Hematopoietic multipotent progenitor cell (in vitro differentiated cells): ENCODE data around the gene DDX31. TPM values are rescaled to one million over a fixed set of nuclear protein-coding genes. Genes with fewer than 3 reads are reported as not detected.

Experiments
- DNase-seq, 3 donors: peaks; one replicate each; pipeline ENCODE4 v3.0.0-alpha.2; 2011 to 2015; ENCODE audit warnings: low read depth in 2 of 3, low spot score in 2 of 3
- total RNA-seq: library from RNA; depleted of rRNA; stranded (reverse); fragments of >200 nt; gene quantifications from one replicate; pipeline ENCODE4 v1.2.3, GENCODE V29; 2012

Gene DDX31
- total RNA-seq, 1 donor, result 7.0 TPM

DNA sequence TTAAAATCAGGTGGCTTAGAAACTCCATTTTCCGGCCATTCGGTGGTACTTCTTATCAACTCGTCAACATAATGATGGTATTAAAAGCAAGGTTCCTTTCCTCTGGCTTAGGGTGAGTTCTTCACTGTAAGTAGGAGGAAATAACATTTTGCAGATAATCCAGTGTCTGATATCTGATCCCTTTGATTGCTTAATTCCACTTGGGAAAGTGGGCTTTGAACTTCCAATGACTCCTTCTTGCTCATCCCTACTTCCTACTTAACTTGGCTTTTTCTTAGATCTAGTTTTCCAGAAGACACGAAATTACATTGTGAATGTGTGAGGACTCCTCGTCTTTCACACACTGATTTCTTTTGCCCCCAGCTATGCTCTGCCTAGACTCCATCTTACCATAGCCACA lies 31.5 kb downstream of the DDX31 start:
- DNase-seq, result no peak

DNA sequence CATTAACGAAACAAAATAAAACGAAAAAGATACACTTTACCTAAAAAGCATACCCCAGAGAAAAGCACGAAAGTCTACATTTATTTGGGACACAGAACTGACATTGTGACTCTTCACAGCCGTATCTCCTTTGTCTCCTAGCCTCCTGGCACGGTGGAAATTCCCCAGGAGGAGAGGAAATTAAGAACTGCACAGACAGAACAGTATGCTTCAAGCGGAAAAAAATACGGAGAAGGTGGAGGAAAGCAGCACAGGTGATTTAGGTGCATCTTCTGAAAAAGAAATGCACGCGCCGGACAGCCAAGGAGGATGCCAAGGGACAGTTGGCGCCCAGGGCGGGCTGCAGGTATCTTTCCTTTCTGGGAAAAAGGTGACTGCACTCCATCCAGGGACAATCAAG lies 32.0 kb downstream of the DDX31 start:
- no peak for DNase-seq

DNA sequence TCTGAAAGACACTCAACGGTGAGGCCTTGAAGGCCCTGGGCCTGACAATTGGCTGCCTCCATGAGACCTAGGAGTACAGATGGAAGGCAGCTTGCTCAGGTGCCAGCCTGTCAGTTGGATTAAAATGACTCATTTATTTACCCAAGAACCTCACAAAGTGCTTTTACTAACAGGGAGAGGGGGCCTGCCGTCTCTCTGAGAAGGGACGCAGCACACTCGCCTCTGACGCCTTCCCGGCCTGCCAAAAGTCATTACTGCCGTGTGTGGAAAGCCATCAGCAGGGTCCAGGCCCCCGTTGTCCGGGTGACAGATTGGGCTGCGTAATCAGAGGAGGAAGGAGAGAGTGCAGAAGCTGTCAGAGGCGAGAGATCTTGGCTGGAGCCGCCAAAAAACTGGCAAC lies 32.4 kb downstream of the DDX31 start:
- DNase-seq, result no peak

DNA sequence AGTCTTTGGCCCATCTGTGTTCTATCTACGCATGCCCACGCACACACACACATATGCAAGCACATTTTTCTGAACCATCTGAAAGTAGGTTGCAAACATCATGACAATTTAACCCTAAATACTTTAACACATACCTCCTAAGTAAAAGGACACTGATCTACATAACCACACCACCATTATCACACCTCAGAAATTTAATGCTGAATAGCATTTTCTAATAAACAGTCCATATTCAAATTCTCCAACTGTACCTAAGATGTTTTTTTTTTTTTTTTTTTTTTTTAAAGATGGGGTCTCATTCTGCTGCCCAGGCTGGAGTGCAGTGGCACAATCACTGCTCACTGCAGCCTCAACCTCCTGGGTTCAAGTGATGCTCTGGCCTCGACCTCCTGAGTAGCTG lies 35.5 kb downstream of the DDX31 start:
- no peak for DNase-seq

- DNase-seq, result no peak
These were observed 37.2 kb downstream of the DDX31 start for GRCh38 chr9:132632413-132633129.

- DNase-seq, result no peak
These were observed 38.1 kb downstream of the DDX31 start for GRCh38 chr9:132631685-132632084.

DNA sequence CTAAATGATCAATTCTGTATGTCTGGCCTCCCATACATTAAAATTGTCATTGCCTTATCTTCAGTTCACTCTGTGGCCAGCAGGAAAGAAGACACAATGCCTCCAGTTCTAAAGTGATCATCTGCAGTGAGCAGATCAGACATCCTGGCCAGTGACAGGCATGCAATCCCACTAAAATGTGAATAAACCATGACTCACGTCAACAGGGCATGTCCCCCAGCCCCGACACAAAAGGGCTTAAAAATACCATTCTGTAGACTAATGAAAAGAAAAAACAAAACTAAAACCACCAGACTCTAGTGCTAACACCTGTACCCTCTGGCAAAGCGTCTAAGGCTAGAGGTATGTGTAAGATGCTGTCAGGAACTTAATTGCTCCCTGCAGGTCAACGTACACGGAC lies 38.5 kb downstream of the DDX31 start:
- no peak for DNase-seq

DNA sequence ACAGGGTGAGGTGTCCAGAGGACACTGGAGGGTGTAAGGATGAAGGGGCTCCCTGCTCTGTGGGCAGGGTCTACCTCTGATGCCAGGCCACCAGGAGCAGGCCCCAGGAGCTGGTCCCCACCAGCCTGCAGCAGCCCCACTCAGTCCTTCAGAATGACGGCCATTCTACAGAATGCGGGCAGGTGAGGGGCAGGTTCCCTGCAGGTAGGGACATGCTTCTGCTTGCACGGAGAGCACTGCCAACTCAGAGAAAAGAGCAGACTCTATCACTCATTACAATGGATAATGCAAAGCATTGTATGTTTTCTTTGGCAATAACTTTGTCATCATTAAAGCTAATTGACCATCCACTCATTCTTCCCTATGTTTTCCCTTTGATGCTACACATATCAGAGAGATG lies 39.0 kb downstream of the DDX31 start:
- DNase-seq, result no peak

GRCh38 chr9:132630116-132630515 lies 39.7 kb downstream of the DDX31 start:
- DNase-seq, result no peak

DNA sequence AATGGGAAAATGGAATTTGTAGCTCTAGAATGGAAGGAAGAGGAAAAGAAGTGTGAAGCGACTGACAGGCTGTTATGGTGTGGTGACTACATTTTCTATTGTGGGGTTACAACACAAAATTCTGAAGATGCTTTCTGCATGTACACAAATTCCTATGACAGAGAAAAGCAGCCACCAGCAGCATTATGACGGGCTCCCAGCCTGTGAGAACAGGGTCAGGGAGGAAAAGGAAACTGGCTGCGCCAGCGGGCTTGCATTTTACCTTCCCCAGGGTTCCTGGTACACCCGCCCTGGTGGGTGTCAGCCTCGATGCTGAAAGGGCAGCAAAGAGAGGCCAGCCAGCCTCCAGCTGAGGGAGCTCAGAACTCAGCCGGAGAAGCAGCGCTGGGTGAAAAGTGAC lies 41.0 kb downstream of the DDX31 start:
- no peak for DNase-seq

GRCh38 chr9:132627594-132627993 lies 42.2 kb downstream of the DDX31 start:
- no peak for DNase-seq

GRCh38 chr9:132627106-132627505 lies 42.7 kb downstream of the DDX31 start:
- no peak for DNase-seq

DNA sequence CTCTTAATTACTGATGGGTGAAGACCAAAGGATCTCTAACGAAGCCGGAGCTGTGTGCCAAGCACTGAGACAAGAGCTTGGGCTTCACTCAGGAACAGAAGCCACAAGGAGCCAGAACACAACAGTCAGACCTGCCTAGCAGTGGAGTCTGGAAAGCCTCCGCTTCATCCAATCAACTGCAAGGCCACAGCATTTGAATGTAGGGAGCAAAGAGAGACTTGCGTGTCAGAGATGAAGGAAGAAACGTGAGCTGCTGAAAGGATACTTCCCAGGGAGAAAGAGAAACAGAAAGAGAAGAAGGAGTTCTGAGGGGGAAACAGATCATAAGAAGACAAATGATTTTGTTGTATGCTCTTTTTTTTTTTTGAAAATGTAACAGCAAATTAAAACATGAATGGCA lies 43.5 kb downstream of the DDX31 start:
- DNase-seq, result no peak

DNA sequence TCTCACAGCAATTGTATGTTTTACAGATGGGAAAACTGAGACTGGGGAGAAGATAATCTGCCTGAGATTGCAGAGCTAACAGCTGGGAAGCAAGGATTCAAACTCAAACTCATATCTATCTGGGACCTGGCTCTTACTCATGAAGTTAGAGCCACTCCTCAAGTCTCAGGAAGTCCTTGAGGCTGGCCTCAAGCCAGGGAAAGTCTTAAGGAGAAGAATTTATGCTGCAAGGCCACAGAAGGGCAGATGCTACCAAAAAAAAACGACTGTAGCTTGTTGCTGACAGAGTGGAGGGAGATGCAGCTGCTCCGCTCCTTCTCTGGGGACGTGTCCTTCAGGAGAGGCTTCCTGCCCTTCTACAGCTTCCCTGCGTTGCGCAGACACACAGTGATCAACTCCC lies 47.6 kb downstream of the DDX31 start:
- no peak for DNase-seq

DNA sequence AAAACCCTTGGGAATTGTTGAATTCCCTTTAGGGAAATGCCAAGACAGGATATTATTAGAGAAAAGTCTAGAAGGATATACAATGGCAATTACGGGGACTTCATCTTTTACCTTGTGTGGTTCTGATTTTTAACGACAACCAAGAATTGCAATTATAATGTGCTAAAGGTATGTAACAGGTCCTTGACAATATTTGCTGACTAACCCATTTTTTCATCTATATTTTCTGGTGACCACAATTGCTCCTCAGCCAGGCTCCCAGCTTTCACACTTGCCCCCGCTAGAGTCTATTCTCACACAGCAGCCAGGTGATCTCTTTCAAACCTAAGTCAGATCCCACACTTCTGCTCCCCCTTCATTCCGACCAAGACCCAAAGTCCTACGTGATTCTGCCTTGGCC lies 53.1 kb downstream of the DDX31 start:
- no peak for DNase-seq

GRCh38 chr9:132615774-132616173 lies 54.0 kb downstream of the DDX31 start:
- DNase-seq, result no peak

- no peak for DNase-seq
These were observed 55.5 kb downstream of the DDX31 start for GRCh38 chr9:132614324-132614723.

DNA sequence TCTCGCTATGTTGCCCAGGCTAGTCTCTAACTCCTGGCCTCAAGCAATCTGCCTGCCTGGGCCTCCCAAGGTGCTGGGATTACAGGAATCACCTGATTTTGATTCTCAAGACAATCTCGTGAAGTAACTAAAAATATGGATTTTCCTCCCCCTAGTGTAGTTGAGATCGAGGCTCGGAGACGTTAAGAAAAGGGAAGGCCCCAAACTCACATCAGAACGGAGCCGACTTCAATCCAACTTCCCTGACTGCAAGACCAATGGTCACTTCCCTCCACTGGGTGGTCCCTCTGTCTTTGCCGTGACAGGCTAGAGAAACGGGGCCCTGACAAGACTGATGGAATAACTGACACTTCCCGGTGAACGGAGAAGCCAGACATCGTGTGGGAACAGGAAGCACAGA lies 59.1 kb downstream of the DDX31 start:
- DNase-seq, result no peak

GRCh38 chr9:132609829-132610228 lies 60.0 kb downstream of the DDX31 start:
- no peak for DNase-seq

- no peak for DNase-seq
These were observed 60.6 kb downstream of the DDX31 start for GRCh38 chr9:132609184-132609583.

DNA sequence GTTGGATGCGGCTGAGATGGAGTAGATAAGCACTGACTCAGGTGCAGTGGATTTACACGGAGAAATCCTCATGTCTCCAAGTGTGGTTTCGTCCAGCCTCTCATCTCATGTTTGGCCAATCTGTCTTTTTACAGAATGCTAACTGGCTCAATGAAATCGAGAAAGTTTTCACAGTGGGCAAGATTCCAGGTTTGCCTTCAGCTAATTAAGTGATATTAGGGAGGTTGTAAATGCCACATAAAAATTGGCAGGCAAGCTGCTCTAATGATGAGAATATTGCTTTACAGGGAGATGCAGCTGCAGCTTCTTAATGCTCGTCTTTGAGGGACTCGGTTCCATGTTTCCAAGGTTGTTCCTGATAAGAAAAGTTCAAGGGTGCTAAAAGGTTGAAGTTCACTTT lies 63.7 kb downstream of the DDX31 start:
- DNase-seq, result no peak

DNA sequence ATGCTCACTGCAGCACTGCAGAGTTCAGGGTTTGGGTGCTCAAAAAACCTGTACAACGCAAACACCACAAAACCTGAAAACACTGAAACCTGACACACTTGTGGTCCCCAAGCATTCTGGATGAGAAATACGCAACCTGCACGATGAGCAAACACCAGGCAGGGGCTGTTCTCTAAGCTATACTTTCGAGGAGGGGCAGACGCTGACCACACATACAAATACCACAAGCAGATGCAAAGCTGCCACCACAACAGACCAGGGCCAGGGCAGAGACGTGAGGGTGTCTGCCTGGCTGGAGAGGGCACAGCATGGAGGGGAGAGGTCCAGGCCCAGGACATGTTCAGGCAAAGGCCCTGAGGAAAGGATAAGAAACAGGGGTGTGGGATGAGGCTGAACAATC lies 64.4 kb downstream of the DDX31 start:
- no peak for DNase-seq

DNA sequence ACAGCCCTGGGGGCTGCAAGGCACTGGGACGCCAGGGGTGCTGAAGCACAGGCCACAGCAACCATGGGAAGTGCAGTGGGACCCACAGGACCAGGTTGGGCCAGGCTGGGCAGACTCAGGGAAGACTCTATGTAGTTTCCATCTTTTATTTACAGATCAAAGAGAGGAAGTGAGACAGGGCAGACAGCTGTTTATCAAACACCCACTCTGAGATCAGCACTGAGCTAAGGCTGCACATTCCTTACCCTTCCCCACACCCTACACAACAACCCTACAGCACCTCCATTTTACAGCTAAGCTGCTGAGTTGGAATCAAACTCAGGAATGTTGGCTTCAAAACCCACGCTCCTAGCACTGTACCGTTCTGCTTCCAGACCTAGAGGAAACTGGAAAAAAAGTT lies 67.6 kb downstream of the DDX31 start:
- DNase-seq, result no peak
